GM12875 (cell line): ENCODE results near the gene RC3H2.
"Not testable (repeated sequence)": the region's sequence is repeated elsewhere in the genome, so short reads cannot be mapped to it uniquely, and the experiment has no call there.

Source experiments
- H3K4me3 ChIP-seq: one replicate; pipeline ENCODE4 v1.5.1; 2011; ENCODE audit warnings: low read depth, low read length, control low read depth
- CTCF ChIP-seq: IDR thresholded peaks from 2 replicates; pipeline ENCODE4 v1.5.1; 2011; ENCODE audit warnings: low read depth, mild to moderate bottlenecking, control low read depth, inconsistent platforms, low read length, moderate library complexity, borderline replicate concordance; ENCODE audit not compliant: insufficient read depth

RC3H2 gene

GRCh38 chr9:122923947-122924346 lies 18.8 kb upstream of the RC3H2 start:
- TF ChIP-seq CTCF, result no peak
- H3K4me3 ChIP-seq, result no peak overlapping the region

DNA sequence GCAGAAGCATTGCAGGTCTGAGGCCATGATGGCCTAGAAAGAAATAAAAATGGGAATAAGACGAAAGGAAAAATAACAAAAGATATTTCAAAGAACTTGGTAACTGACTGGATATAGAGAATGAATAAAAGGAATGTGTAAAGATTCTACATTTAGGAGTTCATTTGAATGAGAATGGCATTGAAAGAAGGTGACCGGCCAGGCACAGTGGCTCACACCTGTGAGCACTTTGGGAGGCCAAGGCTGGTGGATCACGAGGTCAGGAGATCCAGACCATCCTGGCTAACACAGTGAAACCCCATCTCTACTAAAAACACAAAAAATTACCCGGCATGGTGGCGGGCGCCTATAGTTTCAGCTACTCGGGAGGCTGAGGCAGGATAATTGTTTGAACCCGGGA lies 17.6 kb upstream of the RC3H2 start:
- no peak for TF ChIP-seq CTCF
- no peak overlapping the region for H3K4me3 ChIP-seq

DNA sequence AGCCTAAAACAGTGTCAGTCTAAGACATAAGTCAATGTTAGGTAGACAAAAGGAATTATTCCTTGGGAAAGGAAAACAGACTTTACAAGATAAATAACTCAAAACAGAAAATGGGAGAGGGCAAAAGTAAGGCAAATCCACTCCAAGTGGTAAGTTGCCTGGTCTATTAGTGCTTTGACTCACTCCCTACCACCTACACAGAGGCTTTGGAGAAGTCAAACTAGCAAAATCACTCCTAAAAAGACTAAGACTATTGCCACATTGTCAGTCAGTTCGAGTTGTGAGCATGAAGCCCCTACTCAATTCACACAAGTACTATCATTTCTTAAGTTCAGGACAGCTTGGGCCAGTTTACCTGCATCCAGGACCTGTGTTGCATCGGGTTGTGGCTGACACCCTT lies 13.2 kb upstream of the RC3H2 start:
- no peak overlapping the region for H3K4me3 ChIP-seq
- TF ChIP-seq CTCF, result no peak

DNA sequence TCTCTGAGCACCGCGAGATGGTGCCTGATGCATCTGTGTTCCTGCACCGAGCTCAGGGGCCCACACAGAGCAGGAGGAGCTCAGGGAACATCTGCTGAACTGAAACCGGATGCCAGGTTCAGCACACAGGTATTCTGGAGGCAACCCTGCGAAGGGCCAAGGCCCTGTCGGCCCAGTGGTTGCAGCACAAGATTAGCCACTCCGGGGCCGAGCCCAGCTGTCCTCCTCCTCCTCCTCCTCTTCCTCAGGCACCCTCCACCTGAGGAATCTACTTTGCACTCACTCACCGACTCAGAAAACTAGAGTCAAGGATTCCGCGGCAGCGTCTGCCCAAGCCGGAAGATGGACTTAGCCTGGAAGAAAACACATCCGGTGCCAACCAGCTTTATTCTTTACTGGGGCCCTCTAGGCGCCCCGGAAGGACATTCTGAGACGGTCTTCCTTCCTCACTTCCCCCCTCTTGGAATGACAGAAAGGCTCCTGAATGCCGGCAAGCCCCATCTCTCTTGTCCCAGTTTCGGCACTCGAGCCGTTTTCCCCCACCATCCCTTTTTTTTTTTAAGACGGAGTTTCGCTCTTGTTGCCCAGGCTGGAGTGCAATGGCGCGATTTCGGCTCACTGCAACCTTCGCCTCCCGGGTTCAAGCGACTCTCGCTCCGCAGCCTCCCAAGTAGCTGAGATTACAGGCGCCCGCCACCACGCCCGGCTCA lies 8.0 kb upstream of the RC3H2 start, which contains the start of gene ZBTB6:
Gene ZBTB6 (minus strand): TSS at position 360 of the 710 bp plus-strand sequence. CDS start 1,251 bp downstream, outside the sequence.
- H3K4me3 ChIP-seq, result peak within 1 kb of the TSS; percentile 73
- TF ChIP-seq CTCF, result no peak

DNA sequence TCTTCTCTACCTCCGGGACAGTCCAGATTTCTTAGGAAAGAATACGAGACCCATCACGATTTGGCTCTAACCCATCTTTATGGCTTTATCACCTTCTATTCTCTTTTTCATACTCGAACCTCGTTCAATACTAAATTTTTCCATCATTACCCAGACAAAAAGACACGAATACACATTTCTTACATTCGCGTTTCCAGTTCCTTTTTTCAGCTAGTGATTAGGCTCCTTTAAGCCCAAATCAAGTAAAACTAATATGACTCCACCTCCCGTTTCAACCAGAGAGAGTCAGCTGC lies 7.5 kb upstream of the RC3H2 start:
- H3K4me3 ChIP-seq, result peak overlapping the region; percentile 73
- no peak for TF ChIP-seq CTCF

DNA sequence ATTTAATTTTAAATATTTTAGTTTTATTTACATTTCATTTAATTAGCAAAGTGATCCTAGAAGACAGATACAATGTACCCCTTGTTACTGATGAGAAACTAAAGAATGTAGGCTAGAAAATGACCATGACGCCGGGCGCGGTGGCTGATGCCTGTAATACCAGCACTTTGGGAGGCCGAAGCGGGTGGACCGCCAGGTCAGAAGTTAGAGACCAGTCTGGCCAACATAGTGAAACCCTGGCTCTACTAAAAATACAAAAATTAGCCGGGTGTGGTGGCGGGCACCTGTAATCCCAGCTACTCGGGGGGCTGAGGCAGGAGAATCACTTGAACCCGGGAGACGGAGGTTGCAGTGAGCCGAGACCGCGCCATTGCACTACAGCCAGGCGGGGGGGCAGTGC lies 963 bp upstream of the RC3H2 start:
- not testable (repeated sequence) for H3K4me3 ChIP-seq

DNA sequence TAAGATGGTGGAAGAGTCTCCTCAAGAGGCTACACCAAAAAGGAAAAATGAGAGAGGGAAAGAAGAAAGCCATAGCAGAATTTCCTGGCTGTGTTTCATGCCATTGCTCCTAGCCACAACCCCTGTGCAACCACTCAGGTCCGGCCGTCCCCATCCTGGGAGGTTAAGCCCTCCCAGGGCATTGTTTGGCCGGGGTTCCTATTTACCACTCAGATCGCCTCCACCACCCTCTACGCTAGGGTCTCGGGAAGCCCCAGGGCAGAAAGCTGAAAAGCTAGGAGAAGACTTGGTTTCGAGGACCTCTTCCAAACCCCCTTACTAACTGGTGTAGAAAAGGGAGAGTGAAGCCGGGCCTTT lies 715 bp downstream of the RC3H2 start:
- peak overlapping the region; percentile 74 for H3K4me3 ChIP-seq
- no peak for TF ChIP-seq CTCF

DNA sequence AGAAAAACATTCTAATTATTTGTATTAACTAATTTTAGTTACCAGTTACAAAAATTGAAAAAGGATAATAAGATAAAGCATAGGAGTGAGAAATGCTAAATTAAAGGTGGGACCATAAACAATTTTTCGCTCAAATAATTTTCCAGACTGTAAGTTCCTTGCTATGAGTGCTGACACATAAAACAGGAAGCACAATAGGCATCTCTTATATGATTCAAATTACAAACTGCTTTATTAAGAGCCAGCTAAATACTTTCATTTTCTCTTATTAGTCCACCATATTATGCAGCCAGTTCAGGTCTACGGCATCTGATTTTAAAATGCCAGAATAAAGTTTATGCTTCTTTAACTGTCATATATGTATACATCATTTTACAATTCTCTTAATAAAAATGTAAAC lies 4.4 kb downstream of the RC3H2 start:
- H3K4me3 ChIP-seq, result no peak overlapping the region
- no peak for TF ChIP-seq CTCF
